HG03520 (cell line): ENCODE measurements around the gene CORIN.
"Not testable (repeated sequence)": the region's sequence is repeated elsewhere in the genome, so short reads cannot be mapped to it uniquely, and the experiment has no call there.

Experiments used
- ATAC-seq: cut with Tn5 transposase; IDR thresholded peaks from one replicate; pipeline ENCODE4 v1.9.1; 2021; ENCODE audit warnings: mild to moderate bottlenecking, moderate library complexity; ENCODE audit not compliant: unreplicated experiment

CORIN gene

GRCh38 chr4:47572981-47573380, 264.9 kb downstream of the CORIN start:
- ATAC-seq: no peak

DNA sequence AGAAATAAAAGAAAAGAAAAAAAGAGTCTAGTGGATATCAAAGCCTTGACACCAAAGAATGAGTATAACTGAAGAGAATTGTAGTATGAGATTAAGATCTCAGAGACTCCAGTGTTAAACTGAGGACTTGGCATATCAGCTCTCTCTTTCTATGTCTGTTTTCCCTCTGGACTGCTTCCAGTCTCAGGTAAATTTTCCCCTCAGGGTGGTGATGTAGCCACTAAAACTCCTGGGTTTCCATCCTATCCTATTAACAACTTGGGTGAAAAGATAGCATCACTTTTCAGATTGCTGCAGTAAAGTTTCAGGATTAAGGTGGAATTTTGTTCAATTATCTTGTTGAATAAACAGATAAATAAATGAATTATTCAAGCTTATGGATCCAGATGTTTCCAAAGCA, 267.1 kb downstream of the CORIN start:
- ATAC-seq: no peak

DNA sequence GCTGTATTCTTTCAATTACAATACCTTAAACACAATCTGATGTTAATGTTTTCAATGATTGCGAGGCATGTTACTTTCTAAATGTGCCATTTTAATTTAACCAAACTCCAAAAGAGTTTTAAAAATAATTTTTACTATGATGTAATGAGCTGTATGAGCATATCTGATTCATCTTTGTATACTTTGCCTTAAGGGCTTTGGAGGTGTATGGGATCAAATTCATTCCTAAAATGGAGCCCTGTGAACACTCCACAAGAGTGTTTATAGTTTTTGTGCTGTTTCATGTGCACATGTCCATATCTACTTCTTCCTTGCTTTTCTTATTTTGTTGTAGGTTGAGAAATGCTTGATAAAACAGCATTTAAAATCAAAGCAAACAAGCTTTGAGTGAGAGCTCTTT, 270.4 kb downstream of the CORIN start:
- ATAC-seq: no peak

GRCh38 chr4:47566969-47567368, 270.9 kb downstream of the CORIN start:
- ATAC-seq: no peak

- ATAC-seq: no peak
These were observed 271.3 kb downstream of the CORIN start for GRCh38 chr4:47566566-47566965.

GRCh38 chr4:47562297-47562696, 275.6 kb downstream of the CORIN start:
- no peak for ATAC-seq

- no peak for ATAC-seq
These were observed 276.5 kb downstream of the CORIN start for GRCh38 chr4:47561331-47561730.

GRCh38 chr4:47560682-47561081, 277.2 kb downstream of the CORIN start:
- no peak for ATAC-seq

DNA sequence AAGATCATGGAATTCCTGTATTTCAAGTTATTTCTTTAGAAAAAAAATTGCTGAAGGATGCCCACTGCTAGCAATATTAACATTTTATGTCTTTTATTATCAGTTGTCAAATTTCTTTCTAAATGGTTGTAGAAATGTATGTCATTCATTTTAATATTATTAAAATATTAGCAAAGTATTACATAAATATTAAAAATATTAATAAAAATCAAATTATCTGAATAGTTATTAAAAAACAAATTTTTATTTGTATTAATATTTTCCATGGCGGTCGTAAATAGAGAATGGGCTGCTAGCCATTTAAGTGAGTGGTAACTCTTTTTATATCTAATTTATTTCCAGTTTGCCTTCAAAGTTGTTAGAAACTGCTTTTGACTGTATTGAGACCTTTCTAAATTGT, 280.6 kb downstream of the CORIN start:
- ATAC-seq: no peak

DNA sequence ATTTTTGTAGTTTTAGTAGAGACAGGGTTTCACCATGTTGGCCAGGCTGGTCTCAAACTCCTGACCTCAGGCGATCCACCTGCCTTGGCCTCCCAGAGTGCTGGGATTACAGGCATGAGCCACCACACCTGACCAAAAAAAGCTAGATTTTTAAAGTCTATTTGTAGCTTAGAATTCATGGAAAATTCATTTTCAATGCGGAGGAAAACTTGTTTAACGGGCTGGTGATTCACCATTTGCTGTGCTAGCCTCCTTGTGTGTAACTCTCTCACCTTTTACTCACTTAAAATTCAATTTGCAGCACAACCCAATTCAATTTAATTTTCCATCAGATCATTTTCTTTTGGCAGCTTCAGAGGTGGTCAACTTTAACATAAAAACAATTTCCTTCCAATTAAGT, 281.9 kb downstream of the CORIN start:
- not testable (repeated sequence) for ATAC-seq

- no peak for ATAC-seq
These were observed 284.3 kb downstream of the CORIN start for GRCh38 chr4:47553329-47554125.

GRCh38 chr4:47551682-47552081, 286.2 kb downstream of the CORIN start:
- ATAC-seq: no peak

GRCh38 chr4:47550899-47551548, 286.8 kb downstream of the CORIN start:
- ATAC-seq: no peak

DNA sequence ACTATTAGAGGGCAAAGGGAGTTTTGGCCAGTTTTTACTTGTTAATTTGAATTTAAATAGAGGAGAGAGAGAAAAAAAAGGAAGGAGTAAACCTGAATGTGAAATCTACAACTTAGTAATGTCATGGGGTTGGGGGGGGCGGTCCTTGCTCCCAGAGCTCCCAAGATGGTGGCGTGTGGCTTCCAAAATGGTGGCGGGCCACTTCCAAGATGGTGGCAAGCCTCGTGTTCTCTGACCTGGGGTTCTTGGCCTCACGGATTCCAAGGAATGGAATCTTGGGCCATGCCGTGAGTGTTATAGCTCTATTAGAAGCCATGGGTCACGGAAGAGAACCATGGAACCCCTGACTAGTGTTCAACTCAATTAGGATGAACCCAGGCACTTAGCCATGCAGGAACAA, 287.5 kb downstream of the CORIN start:
- not testable (repeated sequence) for ATAC-seq
